NCI-H69 (cell line): ENCODE measurements around the gene SEC24C.
"Not testable (repeated sequence)": the region's sequence is repeated elsewhere in the genome, so short reads cannot be mapped to it uniquely, and the experiment has no call there.

Experiments
- DNase-seq: peaks from one replicate; lab custom pipeline; 2025; lab: John Stamatoyannopoulos, UW

The SEC24C gene

GRCh38 chr10:73743905-73744663 is at the start of gene SEC24C:
Gene SEC24C, plus strand, starts transcription at chr10:73744372. Its CDS starts 2,461 bp downstream, at chr10:73746833.
- DNase-seq: peak; percentile 94

- not testable (repeated sequence) for DNase-seq
Observed at GRCh38 chr10:73695302-73695701, 48.9 kb upstream of the SEC24C start.

GRCh38 chr10:73697675-73698159 is 46.5 kb upstream of the SEC24C start, which contains the start of gene AGAP5:
Gene AGAP5, minus strand, starts transcription at chr10:73698109. Its CDS starts 354 bp downstream, at chr10:73697755.
- DNase-seq: not testable (repeated sequence)

- peak; percentile 7 for DNase-seq
Observed at GRCh38 chr10:73698819-73699218, 45.4 kb upstream of the SEC24C start.

- not testable (repeated sequence) for DNase-seq
Observed at GRCh38 chr10:73703924-73704323, 40.2 kb upstream of the SEC24C start.

- DNase-seq: not testable (repeated sequence)
Observed at GRCh38 chr10:73705506-73706072, 38.6 kb upstream of the SEC24C start.

GRCh38 chr10:73706488-73706887 is 37.7 kb upstream of the SEC24C start:
- DNase-seq: not testable (repeated sequence)

- not testable (repeated sequence) for DNase-seq
Observed at GRCh38 chr10:73707628-73708027, 36.5 kb upstream of the SEC24C start.

- DNase-seq: not testable (repeated sequence)
Observed at GRCh38 chr10:73708122-73708521, 36.0 kb upstream of the SEC24C start.

- not testable (repeated sequence) for DNase-seq
Observed at GRCh38 chr10:73711683-73712082, 32.5 kb upstream of the SEC24C start.

- DNase-seq: not testable (repeated sequence)
Observed at GRCh38 chr10:73713912-73714311, 30.3 kb upstream of the SEC24C start.

GRCh38 chr10:73714483-73714882 is 29.7 kb upstream of the SEC24C start:
- not testable (repeated sequence) for DNase-seq

- not testable (repeated sequence) for DNase-seq
Observed at GRCh38 chr10:73715179-73716156, 28.7 kb upstream of the SEC24C start.

GRCh38 chr10:73716251-73716650 is 27.9 kb upstream of the SEC24C start:
- DNase-seq: no peak

GRCh38 chr10:73717556-73717955 is 26.6 kb upstream of the SEC24C start:
- DNase-seq: no peak

- DNase-seq: not testable (repeated sequence)
Observed at GRCh38 chr10:73720561-73720960, 23.6 kb upstream of the SEC24C start.

GRCh38 chr10:73723516-73723915 is 20.7 kb upstream of the SEC24C start:
- DNase-seq: no peak

GRCh38 chr10:73729781-73730152 is 14.4 kb upstream of the SEC24C start:
- peak; percentile 35 for DNase-seq

- peak; percentile 90 for DNase-seq
Observed at GRCh38 chr10:73730153-73730906, 13.8 kb upstream of the SEC24C start.

GRCh38 chr10:73731588-73732375 is 12.4 kb upstream of the SEC24C start:
- no peak for DNase-seq
